Measurements from ENCODE around the gene RASSF4.

Gene RASSF4, protein sequence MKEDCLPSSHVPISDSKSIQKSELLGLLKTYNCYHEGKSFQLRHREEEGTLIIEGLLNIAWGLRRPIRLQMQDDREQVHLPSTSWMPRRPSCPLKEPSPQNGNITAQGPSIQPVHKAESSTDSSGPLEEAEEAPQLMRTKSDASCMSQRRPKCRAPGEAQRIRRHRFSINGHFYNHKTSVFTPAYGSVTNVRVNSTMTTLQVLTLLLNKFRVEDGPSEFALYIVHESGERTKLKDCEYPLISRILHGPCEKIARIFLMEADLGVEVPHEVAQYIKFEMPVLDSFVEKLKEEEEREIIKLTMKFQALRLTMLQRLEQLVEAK

DNA sequence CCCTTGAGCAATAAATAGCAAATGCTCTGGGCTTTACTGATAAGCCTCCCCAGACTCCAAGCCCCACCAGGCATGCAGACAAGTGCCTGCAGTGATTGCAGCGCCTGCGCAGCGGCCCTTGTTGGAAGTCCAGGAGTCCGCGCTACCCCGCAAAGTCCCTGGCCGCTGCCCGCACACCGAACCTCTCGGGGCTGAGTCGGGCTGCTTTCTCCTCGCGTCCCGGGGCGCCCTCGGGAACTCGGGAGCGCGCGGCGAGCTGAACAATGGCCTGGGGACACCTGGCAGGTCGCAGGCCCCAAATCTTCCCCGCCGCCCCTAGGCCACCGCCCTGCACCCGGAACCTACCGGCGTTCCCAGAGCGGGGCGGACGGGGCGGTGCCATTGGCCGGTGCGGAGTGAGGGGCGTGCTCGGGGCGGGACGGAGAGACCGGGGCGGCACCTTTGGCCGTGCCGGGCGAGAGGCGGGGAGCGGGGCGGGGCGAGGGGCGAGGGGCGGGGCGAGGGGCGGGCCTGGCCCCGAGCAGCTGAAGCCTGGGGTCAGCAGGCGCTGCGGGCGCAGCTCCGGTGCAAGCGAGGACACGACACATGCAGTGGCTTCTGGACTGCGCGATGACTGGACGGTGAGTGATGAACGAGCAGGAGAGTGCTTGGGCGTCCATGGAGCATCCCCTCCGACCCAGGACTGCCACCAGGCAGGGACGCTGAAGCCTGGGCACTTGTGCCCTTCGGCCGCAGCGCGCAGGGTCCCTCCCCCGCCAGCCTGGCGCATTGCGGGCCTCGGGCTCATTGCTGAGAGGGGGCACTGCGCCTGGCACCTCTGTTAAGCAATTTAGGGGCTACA, at the start of gene RASSF4:
Gene RASSF4 (plus strand): TSS at position 556 of the 841 bp plus-strand sequence. CDS start 10,401 bp downstream, outside the sequence.
- DNase-seq: peak; percentile 94

DNA sequence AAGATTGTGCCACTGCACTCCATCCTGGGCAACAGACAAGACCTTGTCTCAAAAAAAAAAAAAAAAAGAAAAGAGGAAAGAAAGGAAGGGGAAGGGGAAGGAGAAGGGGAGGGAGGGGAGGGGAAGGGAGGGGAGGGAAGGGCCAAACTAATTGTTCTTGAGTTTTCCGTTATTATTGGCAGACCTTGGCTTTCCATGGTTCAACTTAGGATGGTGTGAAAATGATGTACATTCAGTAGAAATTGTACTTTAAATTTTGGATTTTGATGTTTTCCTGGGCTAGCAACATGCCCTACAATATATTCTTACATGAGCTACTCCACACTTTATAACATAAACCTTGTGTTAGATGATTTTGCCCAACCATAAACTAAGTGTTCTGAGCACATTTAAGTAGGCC, 49.7 kb upstream of the RASSF4 start:
- no peak for DNase-seq

DNA sequence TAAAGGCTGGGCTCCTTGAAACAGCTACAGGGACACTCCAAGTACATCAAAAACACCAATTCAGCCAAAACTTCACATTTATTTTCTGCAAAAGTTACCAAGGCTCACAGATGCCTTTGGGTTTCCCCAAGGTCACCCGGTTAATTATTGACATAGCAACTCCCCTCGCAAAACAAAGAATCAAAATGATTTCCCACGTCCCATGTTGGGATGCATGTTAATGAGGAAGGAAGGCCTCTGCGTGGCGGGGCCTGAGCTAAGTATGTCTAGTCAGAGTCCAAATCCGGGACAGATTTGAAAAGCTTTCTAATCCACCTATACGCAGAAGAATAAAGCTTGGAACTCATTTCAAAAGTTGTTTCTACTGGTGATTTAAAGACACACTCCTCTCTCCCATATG, 49.0 kb upstream of the RASSF4 start:
- no peak for DNase-seq

DNA sequence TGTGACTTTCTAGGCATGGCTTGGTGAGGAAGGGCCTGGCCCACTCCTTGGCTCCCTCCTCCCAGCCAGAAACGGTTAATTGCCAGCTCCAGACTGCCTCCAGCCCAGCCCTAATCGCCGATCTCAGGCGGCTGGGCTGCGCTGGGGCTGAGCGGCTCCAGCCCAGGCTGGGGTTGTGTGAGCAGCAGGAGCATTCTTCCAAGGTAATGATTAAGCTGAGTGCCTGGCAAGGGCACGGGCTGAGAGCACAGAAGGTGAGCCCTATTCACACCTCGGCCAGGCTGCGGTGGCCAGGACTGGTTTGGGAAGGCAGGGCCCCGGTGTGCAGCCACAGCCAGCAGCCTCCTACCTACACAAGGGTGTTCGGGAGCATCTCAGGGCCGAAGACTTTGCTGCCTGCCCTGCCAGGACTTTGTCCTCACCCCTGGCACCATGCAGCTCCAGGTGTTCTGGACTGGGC, 48.5 kb upstream of the RASSF4 start, which contains the start of gene TMEM72:
Gene TMEM72 (plus strand): TSS at position 257 of the 460 bp plus-strand sequence. CDS start 176 bp downstream, at position 433.
- no peak for DNase-seq

DNA sequence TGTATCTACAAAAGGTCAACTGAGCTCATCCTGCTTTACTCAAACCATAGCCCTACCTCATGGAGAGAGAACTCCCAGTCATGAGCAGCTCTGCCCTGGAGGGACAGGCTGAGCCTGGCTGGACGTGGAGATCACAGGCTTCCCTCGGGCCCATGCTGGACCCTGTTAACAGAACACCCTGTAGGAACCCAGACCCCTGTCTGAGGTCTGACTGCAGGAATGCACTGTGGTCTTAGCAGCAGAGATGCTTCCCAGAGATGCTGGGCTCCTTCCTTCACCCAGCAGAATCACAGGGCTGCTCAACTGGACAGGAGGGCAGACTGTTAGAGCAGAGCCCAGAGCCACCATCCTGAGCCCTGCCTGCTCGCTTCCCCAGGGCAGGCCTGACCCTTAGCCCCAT, 47.7 kb upstream of the RASSF4 start:
- no peak for DNase-seq

DNA sequence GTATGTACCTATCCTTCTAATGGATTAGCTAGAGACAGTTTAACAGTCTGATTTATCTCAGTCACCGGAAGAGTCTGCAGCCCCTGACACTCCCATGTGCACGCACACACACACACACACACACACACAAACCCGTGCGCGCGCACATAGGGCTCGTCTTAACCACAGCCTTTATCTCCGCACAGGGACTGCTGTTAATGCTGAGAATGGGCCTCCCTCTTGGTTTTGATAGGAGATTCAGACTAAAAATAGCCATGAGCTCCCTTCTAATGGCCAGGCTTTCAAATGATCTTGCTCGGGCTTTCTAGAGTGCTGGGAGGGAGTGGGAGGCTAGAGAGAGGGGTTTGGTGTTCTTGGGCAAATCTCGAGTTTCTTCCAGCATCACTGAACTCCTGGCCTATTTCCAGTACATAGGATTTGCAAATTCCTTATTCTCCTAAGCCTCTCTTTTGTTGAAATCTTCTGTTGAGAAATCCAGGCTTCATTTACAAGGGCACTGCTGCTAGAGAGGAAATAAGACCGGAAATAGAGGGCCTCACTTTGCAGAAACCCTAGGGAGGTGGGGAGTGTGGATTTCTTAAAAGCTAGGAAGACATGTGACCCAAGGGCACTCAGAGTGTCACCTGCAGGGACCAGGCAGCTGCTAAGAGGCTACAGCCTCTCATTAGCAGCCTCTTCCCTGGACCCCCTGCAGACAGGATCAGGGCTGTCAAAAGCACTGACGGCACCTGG, 46.1 kb upstream of the RASSF4 start:
- DNase-seq: no peak

DNA sequence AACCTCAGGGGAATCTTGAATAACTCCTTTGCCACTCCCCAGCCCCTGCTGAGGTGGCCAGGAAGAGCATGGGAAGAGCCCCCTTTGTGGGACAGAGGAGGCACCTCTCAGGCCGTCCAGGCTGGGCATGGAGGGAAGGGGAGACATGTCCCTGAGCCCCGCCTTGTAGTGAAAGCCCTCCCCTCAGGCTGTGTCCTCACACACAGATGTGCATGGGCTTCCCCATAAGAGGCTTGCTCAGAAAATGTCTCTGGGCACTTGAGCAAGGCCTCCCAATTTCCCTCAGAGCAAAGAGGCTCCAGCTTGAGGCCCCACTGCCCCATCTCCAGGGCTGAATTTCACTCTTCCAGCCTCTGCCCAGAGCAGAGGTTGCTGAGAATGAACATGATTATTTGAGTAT, 44.7 kb upstream of the RASSF4 start:
- no peak for DNase-seq

DNA sequence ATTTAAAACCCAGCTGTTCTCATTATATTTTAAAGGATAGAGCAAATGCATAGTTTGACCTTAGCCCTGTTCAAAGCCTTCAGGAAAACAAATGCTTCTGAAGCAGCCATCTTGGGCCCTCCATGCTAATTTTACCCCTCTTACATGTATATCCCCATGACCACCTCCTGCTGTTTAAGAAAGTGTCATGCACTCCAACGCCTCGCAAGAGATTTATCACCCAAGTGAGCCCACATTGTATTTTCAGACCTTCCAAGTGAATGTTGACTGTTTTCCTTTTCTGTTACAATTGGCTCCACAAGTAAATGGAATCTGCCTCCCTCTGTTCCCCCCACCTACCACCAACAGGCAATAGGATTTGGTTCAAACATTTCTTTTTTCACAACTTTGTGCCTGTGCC, 43.2 kb upstream of the RASSF4 start:
- DNase-seq: no peak

DNA sequence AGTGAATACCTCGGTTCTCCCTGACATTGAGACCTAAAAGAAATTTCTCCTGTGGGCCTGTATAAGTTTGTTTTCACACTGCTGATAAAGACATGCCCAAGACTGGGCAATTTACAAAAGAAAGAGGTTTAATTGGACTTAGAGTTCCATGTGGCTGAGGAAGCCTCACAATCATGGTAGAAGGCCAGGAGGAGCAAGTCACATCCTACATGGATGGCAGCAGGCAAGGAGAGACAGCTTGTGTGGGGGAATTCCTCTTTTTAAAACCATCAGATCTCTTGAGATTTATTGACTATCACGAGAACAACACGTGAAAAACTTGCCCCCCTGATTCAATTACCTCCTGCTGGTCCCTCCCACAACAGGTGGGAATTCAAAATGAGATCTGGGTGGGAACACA, 41.8 kb upstream of the RASSF4 start:
- DNase-seq: no peak

DNA sequence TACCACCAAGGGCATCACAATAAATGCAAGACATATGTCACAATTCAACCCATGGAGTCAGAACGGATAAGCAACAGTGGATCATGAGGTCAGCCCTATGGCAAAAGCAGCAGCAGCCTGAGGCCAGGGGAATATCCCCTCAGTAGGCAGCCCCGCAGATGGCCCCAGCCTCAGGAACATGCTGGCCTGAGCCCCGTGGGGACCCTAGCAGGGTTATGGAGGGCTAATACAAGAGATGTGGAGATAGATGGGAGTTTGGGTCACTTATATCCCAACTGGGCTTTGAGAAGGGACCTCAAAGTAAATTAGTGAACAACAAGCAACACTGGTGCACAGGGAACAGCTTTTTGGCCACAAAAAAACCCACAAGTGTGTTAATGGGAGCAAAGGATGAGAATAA, 39.4 kb upstream of the RASSF4 start:
- DNase-seq: no peak

DNA sequence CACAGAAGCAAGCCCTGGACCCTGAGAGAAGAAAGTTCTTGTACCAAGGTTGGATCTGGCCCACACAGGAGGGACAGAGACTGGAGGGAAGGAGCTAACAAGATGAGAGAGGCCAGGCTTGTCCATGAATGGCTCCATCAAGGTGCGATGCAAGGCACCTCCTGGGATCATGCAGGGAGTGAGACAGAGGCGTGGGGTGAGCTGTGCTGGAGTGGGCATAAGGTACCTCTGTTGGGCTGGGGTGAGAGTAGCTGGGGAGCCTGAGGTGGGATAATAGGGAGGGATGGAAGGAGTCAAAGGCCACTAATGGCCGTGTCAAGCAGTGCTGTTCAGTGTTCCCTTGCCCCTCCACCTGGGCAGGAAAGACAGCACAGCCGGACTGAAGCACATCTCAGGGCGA, 38.5 kb upstream of the RASSF4 start:
- DNase-seq: no peak

DNA sequence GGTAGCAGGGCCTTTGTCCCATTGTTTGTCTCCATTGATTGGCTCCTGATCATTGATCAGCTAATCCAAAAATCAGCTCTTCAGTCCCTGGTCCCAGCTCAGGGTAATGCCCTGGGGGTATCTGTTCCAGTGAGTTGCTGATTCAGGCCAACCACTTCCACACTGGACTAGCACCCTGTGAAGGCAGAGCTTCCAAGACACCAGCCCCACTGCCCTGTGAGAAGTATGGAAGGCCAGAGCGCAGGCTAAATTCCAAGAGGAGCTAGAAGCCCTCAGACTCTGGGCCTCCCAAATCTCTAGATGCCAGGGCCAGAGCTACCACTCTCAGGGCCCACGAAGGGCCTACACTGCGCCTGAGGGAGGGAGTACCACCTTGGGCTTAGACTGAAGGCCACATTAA, 38.1 kb upstream of the RASSF4 start:
- DNase-seq: no peak

DNA sequence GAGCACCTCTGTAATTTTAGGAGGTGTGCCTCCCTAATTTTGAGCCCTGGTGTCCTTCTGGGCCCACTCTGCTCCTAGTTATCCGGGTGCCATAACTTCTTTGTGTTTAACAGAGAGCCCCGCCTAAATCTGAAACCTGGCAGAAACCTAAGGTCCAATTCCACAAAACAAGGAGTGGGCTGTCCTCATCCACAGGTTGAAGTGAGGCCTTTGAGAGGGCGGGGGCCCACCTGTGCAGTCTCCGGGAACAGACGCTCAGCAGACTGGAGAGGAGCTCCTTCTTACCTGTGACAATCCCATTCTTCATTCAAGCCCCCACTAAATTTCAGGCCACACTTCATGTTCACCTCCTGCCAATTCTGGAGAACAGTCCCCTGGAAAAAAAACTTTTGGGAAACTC, 37.6 kb upstream of the RASSF4 start:
- DNase-seq: no peak

DNA sequence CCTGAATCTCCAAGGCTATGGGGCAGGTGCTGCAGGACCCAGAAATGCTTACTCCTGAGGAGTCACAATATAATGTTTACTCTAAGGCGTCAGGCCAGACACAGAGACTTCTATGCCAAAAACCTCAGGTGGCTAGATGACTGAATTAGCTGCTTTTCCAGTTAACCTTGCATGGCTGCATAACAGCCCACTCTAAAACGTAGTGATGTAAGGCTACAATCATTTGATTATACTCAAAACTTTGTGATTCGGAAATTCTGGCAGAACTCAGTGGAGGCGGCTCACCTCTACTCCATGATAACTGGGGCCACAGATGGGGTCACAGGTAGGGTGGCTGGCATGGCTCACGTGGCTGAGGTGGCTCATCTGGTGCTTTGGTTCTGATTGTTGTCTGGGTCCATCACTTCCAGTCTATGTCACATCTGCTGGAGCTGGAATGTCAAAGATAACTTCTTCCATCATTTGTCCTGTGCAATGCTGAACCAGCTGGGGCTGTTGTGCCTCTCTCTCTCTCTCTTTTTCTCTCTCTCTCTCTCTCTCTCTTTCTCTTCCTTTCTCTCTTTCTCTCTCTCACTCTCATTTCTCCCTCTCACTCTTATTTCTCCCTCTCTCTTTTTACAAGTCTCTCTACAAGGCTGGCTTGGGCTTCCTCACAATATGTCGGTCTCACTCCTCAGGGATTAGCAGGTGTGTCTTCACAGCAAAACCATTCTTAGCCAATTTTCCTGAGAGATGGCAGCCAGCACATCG, 36.6 kb upstream of the RASSF4 start:
- no peak for DNase-seq

DNA sequence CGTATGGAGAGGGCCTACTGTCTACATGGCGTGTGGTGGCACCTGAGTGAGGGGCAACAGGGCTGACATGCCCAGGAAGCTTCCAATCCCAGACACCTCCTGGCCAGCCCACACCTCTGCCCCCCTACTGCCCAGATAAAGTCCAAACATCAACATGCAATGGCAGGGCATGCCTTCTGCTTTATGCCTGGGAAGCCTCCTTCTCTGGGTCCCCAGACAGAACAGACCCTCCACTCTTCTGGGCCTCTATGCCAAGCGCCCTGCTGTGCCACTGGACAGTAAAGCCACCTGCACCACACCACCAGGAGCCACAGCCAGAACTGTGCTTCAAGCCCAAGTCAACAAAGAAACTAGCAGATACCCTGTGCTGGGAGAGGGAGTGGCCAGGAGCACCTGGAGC, 36.0 kb upstream of the RASSF4 start:
- no peak for DNase-seq

DNA sequence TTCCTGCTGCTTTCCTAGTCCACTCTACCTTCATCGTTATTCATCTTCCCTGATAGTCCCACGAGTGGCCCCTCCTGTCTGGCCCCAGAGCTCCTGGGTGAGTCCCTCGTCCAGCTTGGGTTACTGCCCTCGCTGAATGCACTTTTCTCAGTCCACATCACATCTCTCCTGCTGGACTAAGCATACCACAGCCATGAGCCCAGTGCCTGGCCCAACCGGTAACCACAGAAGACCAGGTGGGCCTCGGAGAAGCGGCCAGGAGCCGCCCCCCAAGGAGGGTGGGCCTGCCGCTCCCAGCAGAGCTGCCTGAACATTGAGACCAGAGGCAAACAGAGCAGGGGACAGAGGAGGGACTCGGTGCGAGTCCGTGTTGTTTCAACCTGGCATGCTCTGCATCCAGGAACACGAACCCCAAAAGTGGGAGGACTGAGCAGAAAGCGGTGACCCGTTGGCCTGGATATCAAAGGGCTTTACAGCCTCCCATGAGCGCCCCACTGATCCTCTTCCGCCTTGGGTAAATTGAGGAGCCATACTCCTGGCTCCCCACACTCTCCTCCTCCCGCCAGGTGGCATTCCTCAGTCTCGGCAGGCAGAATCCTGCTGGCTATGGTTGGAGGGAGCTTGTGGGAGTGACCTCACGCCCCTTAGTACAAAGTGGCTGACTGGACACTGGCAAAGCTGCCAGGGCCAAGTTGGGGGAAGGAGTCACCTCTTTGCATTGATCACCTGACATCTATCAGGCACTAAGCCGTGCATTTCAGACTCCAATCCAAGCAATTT, 35.2 kb upstream of the RASSF4 start:
- DNase-seq: no peak

DNA sequence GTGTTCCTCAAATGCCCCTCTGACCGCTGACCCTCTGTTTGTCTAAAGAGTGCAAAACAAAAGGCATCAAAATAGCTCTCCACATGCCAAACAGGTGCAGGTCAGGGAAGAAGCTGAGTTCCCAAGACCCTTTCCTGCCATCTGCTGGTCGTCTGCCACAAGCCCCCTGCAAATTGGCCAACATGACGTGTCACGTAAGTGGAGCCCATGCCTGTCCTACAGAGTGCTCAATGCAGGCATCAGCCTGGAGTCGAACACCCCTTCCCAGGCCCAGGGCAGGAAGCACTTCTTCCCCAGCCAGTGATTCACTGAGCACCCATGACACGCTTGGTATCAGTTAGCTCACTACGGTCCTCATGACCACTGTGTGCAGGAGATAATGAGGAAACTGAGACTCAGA, 34.4 kb upstream of the RASSF4 start:
- DNase-seq: no peak

DNA sequence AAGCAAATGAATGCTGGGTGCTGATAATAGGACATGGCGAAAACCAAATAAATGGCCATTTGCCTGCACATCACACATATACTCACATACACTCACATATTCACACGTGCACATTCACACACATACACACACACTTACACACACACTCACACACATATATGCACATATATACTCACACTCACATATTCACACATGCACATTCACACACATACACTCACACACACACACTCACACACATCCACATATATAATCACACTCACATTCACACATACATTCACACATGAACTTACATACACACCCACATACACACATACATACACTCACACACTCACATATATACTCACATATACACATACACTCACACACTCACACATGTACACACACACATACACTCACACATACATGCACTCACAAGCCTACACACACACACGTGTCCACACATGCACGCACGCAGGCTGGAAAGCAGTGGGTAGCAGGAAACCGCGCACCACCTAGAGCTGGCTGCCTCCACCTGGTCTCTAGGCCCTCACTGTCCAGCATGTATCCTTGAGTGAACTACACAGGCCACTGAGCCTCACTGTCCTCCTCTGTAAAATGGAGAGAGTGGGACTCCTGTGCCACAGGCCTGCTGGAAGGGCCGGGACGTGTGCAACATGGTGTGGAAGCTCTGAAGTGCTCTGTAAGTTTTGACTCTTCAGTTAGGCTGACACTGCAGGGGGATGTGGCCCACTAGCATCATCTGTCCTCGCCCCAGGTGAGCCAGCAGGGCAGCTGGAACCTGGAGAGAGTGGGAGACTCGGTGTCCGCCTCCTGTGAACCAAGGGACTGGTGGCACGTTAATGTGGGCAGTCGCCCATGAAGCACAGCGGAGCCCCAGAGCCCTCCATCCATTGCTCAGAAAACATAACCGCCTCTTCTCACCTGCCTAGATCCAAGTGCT, 33.5 kb upstream of the RASSF4 start:
- no peak for DNase-seq

DNA sequence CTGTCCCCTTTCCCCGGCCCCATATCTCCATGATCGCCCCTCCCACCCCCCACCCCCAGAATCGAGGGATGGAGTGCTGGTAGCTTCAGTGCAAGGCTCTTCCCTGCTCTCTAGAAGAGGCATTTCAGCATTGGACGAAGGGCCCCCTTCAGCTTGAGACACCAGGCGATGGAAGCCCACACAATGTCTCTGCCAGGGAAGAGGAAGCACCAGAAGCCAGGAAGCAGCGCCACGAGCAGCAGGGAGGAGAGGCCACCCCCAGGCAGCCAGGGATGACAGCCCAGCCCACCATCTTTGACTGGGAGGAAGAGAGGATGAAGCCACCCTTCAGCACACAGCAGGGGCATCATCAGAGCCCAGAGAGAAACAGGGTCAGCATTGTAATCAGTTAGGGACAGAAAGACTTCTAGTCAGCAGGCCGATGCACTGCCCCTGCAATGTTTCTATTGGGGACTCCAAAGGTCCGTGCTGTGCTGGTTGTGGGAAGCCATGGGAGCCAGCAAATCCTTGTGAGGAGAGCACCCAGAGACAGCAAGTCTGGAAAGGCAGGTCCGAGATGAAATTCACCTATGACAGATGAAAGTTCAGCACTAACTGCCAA, 32.8 kb upstream of the RASSF4 start:
- DNase-seq: no peak

DNA sequence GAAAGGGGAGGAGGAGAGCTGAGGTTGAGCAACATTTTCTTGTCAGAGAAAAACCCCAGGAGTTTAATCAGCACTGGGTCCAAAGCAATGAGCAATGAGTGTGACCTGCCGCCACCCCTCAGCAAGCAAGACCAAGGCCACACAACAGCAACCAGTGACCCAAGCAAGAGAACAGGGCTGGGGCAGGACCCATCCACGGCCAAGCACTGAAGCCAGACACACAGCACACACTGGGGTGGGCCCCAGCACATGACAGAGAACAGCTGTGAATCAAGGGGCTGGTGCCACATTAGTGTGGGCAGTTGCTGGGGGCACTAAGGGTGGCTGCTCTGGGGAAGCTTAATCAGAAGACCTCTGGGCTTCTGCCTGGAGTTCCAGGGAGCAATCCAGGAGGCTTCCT, 32.2 kb upstream of the RASSF4 start:
- DNase-seq: no peak

Measured in right forelimb (tissue), 1 donor.